ENCODE data around the gene EGFR. TPM values are rescaled to one million over a fixed set of nuclear protein-coding genes. Genes with fewer than 3 reads are reported as not detected.
A peak's percentile ranks its signal among the peaks of the same experiment; 100 is the strongest.

EGFR gene
- total RNA-seq, 3 donors from 2014 or later, result 63.6 to 96.3 (median 72.5) TPM

- no peak for TF ChIP-seq CTCF (IDR thresholded peaks at IDR 0.05)
- intact Hi-C loops (cut with DNase I, micrococcal nuclease), result no loop called here
- H3K36me3 ChIP-seq (ENCODE audit: low read depth), result no peaks in the 10 kb centered on the region
- DNase-seq (peak in 2 of 3 donors; percentile 57 to 58), ATAC-seq (peak; percentile 11)
- no peaks in the 10 kb centered on the region for H3K4me1 ChIP-seq (ENCODE audit: low read depth)
- H3K4me3 ChIP-seq, result no peak overlapping the region
- H3K9me3 ChIP-seq, result no peaks in the 10 kb centered on the region
Observed at GRCh38 chr7:55020466-55020871, 1.7 kb downstream of the EGFR start.

- no peak for ATAC-seq
Observed at GRCh38 chr7:55021053-55021452, 2.2 kb downstream of the EGFR start.

GRCh38 chr7:55022002-55022985, 3.5 kb downstream of the EGFR start:
- ATAC-seq (no peak), DNase-seq (no peak)
- H3K36me3 ChIP-seq (ENCODE audit: low read depth), result no peaks in the 10 kb centered on the region
- no peaks in the 10 kb centered on the region for H3K4me1 ChIP-seq (ENCODE audit: low read depth)
- intact Hi-C loops (cut with DNase I, micrococcal nuclease), result no loop called here
- TF ChIP-seq CTCF (IDR thresholded peaks at IDR 0.05), result no peak
- H3K4me3 ChIP-seq, result no peak overlapping the region
- H3K9me3 ChIP-seq, result no peaks in the 10 kb centered on the region

More at GRCh38 chr7:55021053-55021452, 2.2 kb downstream of the EGFR start:
- TF ChIP-seq CTCF (IDR thresholded peaks at IDR 0.05), result no peak
- no peak for DNase-seq
- no peaks in the 10 kb centered on the region for H3K4me1 ChIP-seq (ENCODE audit: low read depth)
- H3K36me3 ChIP-seq (ENCODE audit: low read depth), result no peaks in the 10 kb centered on the region
- no peak overlapping the region for H3K4me3 ChIP-seq
- H3K9me3 ChIP-seq, result no peaks in the 10 kb centered on the region
- intact Hi-C loops (cut with DNase I, micrococcal nuclease), result no loop called here

- Histone ChIP-seq H3K4me1 (ENCODE audit: low read depth) (no peaks in the 10 kb centered on the region), H3K4me3 (no peak overlapping the region), H3K9me3 (no peaks in the 10 kb centered on the region), H3K36me3 (ENCODE audit: low read depth) (no peaks in the 10 kb centered on the region)
- ATAC-seq (no peak), DNase-seq (no peak)
- intact Hi-C loops (cut with DNase I, micrococcal nuclease), result no loop called here
- no peak for TF ChIP-seq CTCF (IDR thresholded peaks at IDR 0.05)
Observed at GRCh38 chr7:55023841-55024505, 5.2 kb downstream of the EGFR start.

GRCh38 chr7:55024776-55025175, 6.0 kb downstream of the EGFR start:
- Histone ChIP-seq H3K36me3 (ENCODE audit: low read depth) (no peaks in the 10 kb centered on the region), H3K4me3 (no peak overlapping the region), H3K9me3 (no peaks in the 10 kb centered on the region), H3K4me1 (ENCODE audit: low read depth) (no peaks in the 10 kb centered on the region)
- TF ChIP-seq CTCF (IDR thresholded peaks at IDR 0.05), result no peak
- ATAC-seq (no peak), DNase-seq (no peak)
- intact Hi-C loops (cut with DNase I, micrococcal nuclease), result no loop called here
